ENCODE data around the gene BRF1.
"Not testable (repeated sequence)": the region's sequence is repeated elsewhere in the genome, so short reads cannot be mapped to it uniquely, and the experiment has no call there.

Gene BRF1

GRCh38 chr14:105287249-105288102 is 13.3 kb downstream of the BRF1 start:
- DNase-seq, result no peak

- DNase-seq, result no peak
Observed at GRCh38 chr14:105286759-105287144, 14.0 kb downstream of the BRF1 start.

GRCh38 chr14:105285174-105285573 is 15.6 kb downstream of the BRF1 start:
- DNase-seq, result no peak

GRCh38 chr14:105283899-105284298 is 16.9 kb downstream of the BRF1 start:
- DNase-seq, result no peak

GRCh38 chr14:105283028-105283427 is 17.8 kb downstream of the BRF1 start:
- DNase-seq, result no peak

- no peak for DNase-seq
Observed at GRCh38 chr14:105282098-105282725, 18.6 kb downstream of the BRF1 start.

GRCh38 chr14:105281371-105282097 is 19.3 kb downstream of the BRF1 start:
- no peak for DNase-seq

- DNase-seq, result no peak
Observed at GRCh38 chr14:105280525-105280924, 20.3 kb downstream of the BRF1 start.

GRCh38 chr14:105279642-105280361 is 21.0 kb downstream of the BRF1 start:
- no peak for DNase-seq

- DNase-seq, result not testable (repeated sequence)
Observed at GRCh38 chr14:105277448-105277847, 23.4 kb downstream of the BRF1 start.

- DNase-seq, result no peak
Observed at GRCh38 chr14:105275267-105275946, 25.4 kb downstream of the BRF1 start.

- DNase-seq, result no peak
Observed at GRCh38 chr14:105274637-105275036, 26.2 kb downstream of the BRF1 start.

GRCh38 chr14:105273062-105273461 is 27.7 kb downstream of the BRF1 start:
- DNase-seq, result no peak

GRCh38 chr14:105272623-105273022 is 28.2 kb downstream of the BRF1 start:
- no peak for DNase-seq

GRCh38 chr14:105271224-105271890 is 29.4 kb downstream of the BRF1 start:
- no peak for DNase-seq

GRCh38 chr14:105269405-105269804 is 31.4 kb downstream of the BRF1 start:
- no peak for DNase-seq

GRCh38 chr14:105268736-105269354 is 32.0 kb downstream of the BRF1 start:
- DNase-seq, result no peak

- DNase-seq, result no peak
Observed at GRCh38 chr14:105267820-105268548, 32.8 kb downstream of the BRF1 start.

GRCh38 chr14:105261781-105262180 is 39.0 kb downstream of the BRF1 start:
- DNase-seq, result no peak

- DNase-seq, result no peak
Observed at GRCh38 chr14:105260959-105261358, 39.8 kb downstream of the BRF1 start.

GRCh38 chr14:105258846-105259245 is 42.0 kb downstream of the BRF1 start:
- peak; percentile 34 for DNase-seq
